ENCODE measurements around the gene ANXA2R.
A peak's percentile ranks its signal among the peaks of the same experiment; 100 is the strongest.

ANXA2R gene

DNA sequence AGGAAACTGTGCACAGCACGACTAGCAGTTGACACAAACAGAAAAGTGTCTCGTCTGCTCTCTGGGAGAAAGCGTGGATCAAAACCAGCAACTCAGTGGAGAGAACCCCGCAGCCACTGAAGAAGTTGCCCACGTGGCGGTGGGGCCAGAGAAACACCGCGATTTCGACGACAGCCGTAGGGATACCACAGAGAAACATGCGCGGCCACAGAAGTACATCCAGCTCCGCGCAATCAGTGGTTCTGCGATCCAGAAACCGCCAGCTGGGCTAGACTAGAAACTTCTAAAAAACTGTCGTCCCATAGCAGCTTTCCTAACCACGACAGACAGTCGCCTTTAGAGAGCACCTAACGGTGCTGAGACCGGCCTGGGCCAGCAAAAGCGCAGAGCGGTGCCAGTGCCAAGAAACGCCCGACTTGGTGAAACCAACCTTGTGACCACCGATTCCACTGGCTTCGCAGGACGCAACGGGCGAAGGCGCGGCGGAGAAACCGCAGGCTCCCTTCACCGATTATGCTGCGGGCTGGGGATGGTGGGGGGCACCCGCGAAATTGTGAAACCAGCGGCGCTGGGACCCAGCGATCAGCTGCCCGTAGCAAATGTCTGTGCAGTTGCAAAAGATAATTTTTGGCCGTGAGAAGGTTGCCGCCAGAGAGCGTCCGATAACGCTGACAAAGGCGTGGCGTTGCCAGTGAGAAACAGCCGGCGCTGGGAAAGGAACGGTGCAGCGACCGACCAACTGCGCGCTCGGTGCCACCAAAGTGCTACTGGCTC, 2.7 kb upstream of the ANXA2R start:
- Histone ChIP-seq H3K4ac (ENCODE audit: low read length) (no peak overlapping the region), H3K18ac (ENCODE audit: low read length) (peak overlapping the region; percentile 53), H3K4me2 (ENCODE audit: insufficient read depth, low read length, poor library complexity, severe bottlenecking) (peak overlapping the region; percentile 96), H4K91ac (ENCODE audit: low read depth, low read length, poor library complexity) (no peak overlapping the region), H2BK15ac (ENCODE audit: low read length) (no peak overlapping the region), H2AK5ac (ENCODE audit: low read depth, low read length) (no peak overlapping the region), H3K36me3 (replicated peaks in 1 of 2; ENCODE audit: control insufficient read depth in 2 of 2, insufficient read depth in 2 of 2, low read length in 2 of 2) (peaks cover 0 to 3% of the 10 kb centered on the region in 2 donors), H3K9me3 (replicated peaks in 1 of 2; ENCODE audit: control insufficient read depth in 2 of 2, insufficient read depth in 1 of 2, low read depth in 1 of 2, low read length in 2 of 2) (peaks cover 0 to 4% of the 10 kb centered on the region in 2 donors), H4K8ac (ENCODE audit: low read depth, low read length) (no peak overlapping the region), H2BK12ac (ENCODE audit: low read length) (no peak overlapping the region), H2BK5ac (ENCODE audit: low read length) (no peak overlapping the region), H3K4me1 (ENCODE audit: control insufficient read depth in 2 of 2, insufficient read depth in 1 of 2, low read depth in 1 of 2, low read length in 2 of 2) (peaks cover 2 to 16% of the 10 kb centered on the region in 2 donors), H3K4me3 (ENCODE audit: low read length in 2 of 2) (peak overlapping the region; percentile 65 to 66), H3K27ac (replicated peaks; ENCODE audit: low read length) (no peak overlapping the region), H3K27me3 (ENCODE audit: control insufficient read depth in 3 of 3, insufficient read depth in 3 of 3, low read depth in 1 of 3, low read length in 3 of 3) (peaks cover 0 to 75% (median 15%) of the 10 kb centered on the region in 3 experiments), H2AFZ (ENCODE audit: low read length) (peak overlapping the region; percentile 87), H3K23ac (ENCODE audit: low read depth, low read length, poor library complexity) (peak overlapping the region; percentile 36), H2BK120ac (ENCODE audit: low read depth, low read length) (no peak overlapping the region), H3K14ac (ENCODE audit: low read length) (no peak overlapping the region), H3K79me1 (ENCODE audit: low read depth, low read length) (peaks cover 3% of the 10 kb centered on the region), H3K9ac (ENCODE audit: low read depth, low read length, poor library complexity) (peak overlapping the region; percentile 21)
- peak; percentile 60 for DNase-seq (ENCODE audit: low spot score)
- no CpG with 5 or more reads among the region's 58 CpGs for WGBS, 2 donors (ENCODE audit: extremely low coverage in 2 of 2, insufficient read length in 2 of 2, insufficient replicate concordance in 1 of 2)

DNA sequence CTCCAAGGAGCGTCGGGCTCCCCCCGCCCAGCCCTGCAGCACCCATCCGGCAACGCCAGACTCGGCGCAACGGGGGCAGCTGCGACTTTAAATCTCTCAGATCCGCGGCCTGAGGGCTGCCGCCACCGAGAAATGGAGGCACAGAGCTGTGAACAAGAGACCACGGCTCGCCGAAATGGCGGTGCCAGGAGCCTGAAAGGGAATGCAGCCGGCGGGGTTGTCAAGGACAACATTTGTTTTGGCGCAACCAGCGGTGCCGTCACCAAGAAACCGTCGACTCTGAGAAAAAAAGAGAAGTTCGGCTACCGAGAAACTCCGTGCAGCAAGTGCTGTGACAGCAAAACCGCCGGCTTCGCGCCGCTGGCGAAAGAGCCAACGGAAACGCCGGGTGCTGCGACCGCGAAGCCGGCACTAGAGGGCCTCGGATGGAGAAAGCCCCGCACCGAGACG, 2.1 kb upstream of the ANXA2R start:
- Histone ChIP-seq H3K23ac (ENCODE audit: low read depth, low read length, poor library complexity) (peak overlapping the region; percentile 32), H3K27ac (replicated peaks; ENCODE audit: low read length) (no peak overlapping the region), H3K4ac (ENCODE audit: low read length) (no peak overlapping the region), H4K8ac (ENCODE audit: low read depth, low read length) (no peak overlapping the region), H2AFZ (ENCODE audit: low read length) (peak overlapping the region; percentile 87), H4K91ac (ENCODE audit: low read depth, low read length, poor library complexity) (no peak overlapping the region), H3K14ac (ENCODE audit: low read length) (no peak overlapping the region), H2BK15ac (ENCODE audit: low read length) (no peak overlapping the region), H2BK5ac (ENCODE audit: low read length) (no peak overlapping the region), H3K4me1 (ENCODE audit: control insufficient read depth in 2 of 2, insufficient read depth in 1 of 2, low read depth in 1 of 2, low read length in 2 of 2) (peaks cover 2 to 16% of the 10 kb centered on the region in 2 donors), H2AK5ac (ENCODE audit: low read depth, low read length) (no peak overlapping the region), H3K4me3 (ENCODE audit: low read length in 2 of 2) (peak overlapping the region; percentile 58 to 66), H3K79me1 (ENCODE audit: low read depth, low read length) (peaks cover 3% of the 10 kb centered on the region), H3K18ac (ENCODE audit: low read length) (peak overlapping the region; percentile 53), H3K4me2 (ENCODE audit: insufficient read depth, low read length, poor library complexity, severe bottlenecking) (peak overlapping the region; percentile 96), H3K36me3 (replicated peaks in 1 of 2; ENCODE audit: control insufficient read depth in 2 of 2, insufficient read depth in 2 of 2, low read length in 2 of 2) (peaks cover 0 to 3% of the 10 kb centered on the region in 2 donors), H2BK12ac (ENCODE audit: low read length) (no peak overlapping the region), H3K27me3 (ENCODE audit: control insufficient read depth in 3 of 3, insufficient read depth in 3 of 3, low read depth in 1 of 3, low read length in 3 of 3) (peaks cover 0 to 81% (median 18%) of the 10 kb centered on the region in 3 experiments), H3K9ac (ENCODE audit: low read depth, low read length, poor library complexity) (peak overlapping the region; percentile 66), H2BK120ac (ENCODE audit: low read depth, low read length) (no peak overlapping the region), H3K9me3 (replicated peaks in 1 of 2; ENCODE audit: control insufficient read depth in 2 of 2, insufficient read depth in 1 of 2, low read depth in 1 of 2, low read length in 2 of 2) (peaks cover 0 to 4% of the 10 kb centered on the region in 2 donors)
- no CpG with 5 or more reads among the region's 44 CpGs for WGBS, 2 donors (ENCODE audit: extremely low coverage in 2 of 2, insufficient read length in 2 of 2, insufficient replicate concordance in 1 of 2)
- DNase-seq (ENCODE audit: low spot score) = peak; percentile 75

DNA sequence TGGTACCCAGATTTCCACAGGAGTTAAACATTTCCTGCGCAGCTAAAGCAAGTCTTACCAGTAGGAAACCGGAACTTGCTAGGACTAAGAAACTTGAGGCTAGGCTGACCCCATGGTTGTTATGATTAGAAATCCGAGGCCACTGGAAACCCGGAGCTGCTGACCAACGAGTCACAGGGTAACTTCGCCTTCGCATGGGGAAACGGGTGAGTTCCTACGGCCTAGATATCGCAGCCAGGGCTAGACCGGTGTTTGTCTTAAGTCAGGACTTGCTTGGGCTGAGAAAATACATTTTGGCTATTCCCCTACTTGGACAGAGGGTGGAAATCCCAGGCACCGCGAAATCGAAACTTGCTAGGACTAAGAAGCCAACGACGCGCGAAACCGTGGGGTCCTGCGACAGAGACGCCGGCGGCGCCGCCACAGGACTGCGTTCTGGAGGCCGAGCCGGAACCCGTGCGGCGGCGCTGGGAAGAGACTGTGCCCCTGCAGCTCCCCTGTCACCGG, 1.6 kb upstream of the ANXA2R start:
- no peak overlapping the region for H3K14ac ChIP-seq (ENCODE audit: low read length)
- H4K8ac ChIP-seq (ENCODE audit: low read depth, low read length) = no peak overlapping the region
- WGBS, 2 donors (ENCODE audit: extremely low coverage in 2 of 2, insufficient read length in 2 of 2, insufficient replicate concordance in 1 of 2) = no CpG with 5 or more reads among the region's 33 CpGs
- H3K27ac ChIP-seq (replicated peaks; ENCODE audit: low read length) = no peak overlapping the region
- DNase-seq (ENCODE audit: low spot score) = no peak
- no peak overlapping the region for H2AK5ac ChIP-seq (ENCODE audit: low read depth, low read length)
- no peak overlapping the region for H2BK5ac ChIP-seq (ENCODE audit: low read length)
- H3K4me2 ChIP-seq (ENCODE audit: insufficient read depth, low read length, poor library complexity, severe bottlenecking) = peak overlapping the region; percentile 96
- H2BK12ac ChIP-seq (ENCODE audit: low read length) = no peak overlapping the region
- H3K36me3 ChIP-seq (replicated peaks in 1 of 2; ENCODE audit: control insufficient read depth in 2 of 2, insufficient read depth in 2 of 2, low read length in 2 of 2) = peaks cover 0 to 3% of the 10 kb centered on the region in 2 donors
- H3K79me1 ChIP-seq (ENCODE audit: low read depth, low read length) = peaks cover 3% of the 10 kb centered on the region
- peaks cover 0 to 86% (median 23%) of the 10 kb centered on the region in 3 experiments for H3K27me3 ChIP-seq (ENCODE audit: control insufficient read depth in 3 of 3, insufficient read depth in 3 of 3, low read depth in 1 of 3, low read length in 3 of 3)
- H4K91ac ChIP-seq (ENCODE audit: low read depth, low read length, poor library complexity) = no peak overlapping the region
- no peak overlapping the region for H2BK15ac ChIP-seq (ENCODE audit: low read length)
- H2BK120ac ChIP-seq (ENCODE audit: low read depth, low read length) = no peak overlapping the region
- peaks cover 0 to 4% of the 10 kb centered on the region in 2 donors for H3K9me3 ChIP-seq (replicated peaks in 1 of 2; ENCODE audit: control insufficient read depth in 2 of 2, insufficient read depth in 1 of 2, low read depth in 1 of 2, low read length in 2 of 2)
- peak overlapping the region; percentile 58 to 66 for H3K4me3 ChIP-seq (ENCODE audit: low read length in 2 of 2)
- peak overlapping the region; percentile 32 for H3K23ac ChIP-seq (ENCODE audit: low read depth, low read length, poor library complexity)
- peak overlapping the region; percentile 53 for H3K18ac ChIP-seq (ENCODE audit: low read length)
- H3K4ac ChIP-seq (ENCODE audit: low read length) = no peak overlapping the region
- peaks cover 2 to 16% of the 10 kb centered on the region in 2 donors for H3K4me1 ChIP-seq (ENCODE audit: control insufficient read depth in 2 of 2, insufficient read depth in 1 of 2, low read depth in 1 of 2, low read length in 2 of 2)
- H3K9ac ChIP-seq (ENCODE audit: low read depth, low read length, poor library complexity) = peak overlapping the region; percentile 66
- H2AFZ ChIP-seq (ENCODE audit: low read length) = peak overlapping the region; percentile 87

DNA sequence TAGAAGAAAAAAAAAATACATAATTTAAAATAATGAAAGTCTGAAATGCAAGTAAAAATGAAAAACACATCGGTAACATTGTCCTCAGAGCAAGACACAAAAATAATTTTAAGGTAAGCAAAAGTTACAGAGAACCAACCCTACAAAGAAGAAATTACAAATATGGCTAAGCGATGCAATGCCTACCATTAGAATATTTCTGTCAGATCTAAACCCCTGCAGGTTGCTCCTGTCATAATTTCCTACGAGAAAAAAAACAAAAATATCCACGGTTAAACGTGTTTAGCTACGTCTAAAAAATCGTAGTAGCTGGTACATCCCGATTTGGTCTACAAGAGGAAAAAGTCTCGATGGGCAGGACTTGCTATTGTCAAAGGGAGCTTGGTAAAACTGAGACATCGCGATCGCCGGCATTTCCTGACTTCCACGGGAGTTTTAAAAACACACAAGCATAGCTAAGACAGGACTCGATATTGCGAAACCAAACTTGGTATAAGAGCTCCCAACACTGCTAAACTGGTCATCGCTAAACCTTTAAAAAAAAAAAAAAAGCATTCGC, 1.1 kb upstream of the ANXA2R start:
- Histone ChIP-seq H2BK120ac (ENCODE audit: low read depth, low read length) (no peak overlapping the region), H3K36me3 (replicated peaks in 1 of 2; ENCODE audit: control insufficient read depth in 2 of 2, insufficient read depth in 2 of 2, low read length in 2 of 2) (no peaks in the 10 kb centered on the region), H2BK15ac (ENCODE audit: low read length) (no peak overlapping the region), H3K4ac (ENCODE audit: low read length) (no peak overlapping the region), H3K18ac (ENCODE audit: low read length) (no peak overlapping the region), H3K27me3 (ENCODE audit: control insufficient read depth in 3 of 3, insufficient read depth in 3 of 3, low read depth in 1 of 3, low read length in 3 of 3) (peaks cover 0 to 86% (median 26%) of the 10 kb centered on the region in 3 experiments), H3K23ac (ENCODE audit: low read depth, low read length, poor library complexity) (no peak overlapping the region), H3K9me3 (replicated peaks in 1 of 2; ENCODE audit: control insufficient read depth in 2 of 2, insufficient read depth in 1 of 2, low read depth in 1 of 2, low read length in 2 of 2) (peaks cover 0 to 4% of the 10 kb centered on the region in 2 donors), H3K4me2 (ENCODE audit: insufficient read depth, low read length, poor library complexity, severe bottlenecking) (no peak overlapping the region), H3K4me1 (ENCODE audit: control insufficient read depth in 2 of 2, insufficient read depth in 1 of 2, low read depth in 1 of 2, low read length in 2 of 2) (peaks cover 2 to 16% of the 10 kb centered on the region in 2 donors), H4K91ac (ENCODE audit: low read depth, low read length, poor library complexity) (no peak overlapping the region), H2AFZ (ENCODE audit: low read length) (peak overlapping the region; percentile 87), H2BK5ac (ENCODE audit: low read length) (no peak overlapping the region), H4K8ac (ENCODE audit: low read depth, low read length) (no peak overlapping the region), H3K14ac (ENCODE audit: low read length) (no peak overlapping the region), H2AK5ac (ENCODE audit: low read depth, low read length) (no peak overlapping the region), H3K4me3 (ENCODE audit: low read length in 2 of 2) (peak overlapping the region in 1 of 2 donors; percentile 66), H3K27ac (replicated peaks; ENCODE audit: low read length) (no peak overlapping the region), H2BK12ac (ENCODE audit: low read length) (no peak overlapping the region), H3K9ac (ENCODE audit: low read depth, low read length, poor library complexity) (no peak overlapping the region), H3K79me1 (ENCODE audit: low read depth, low read length) (peaks cover 3% of the 10 kb centered on the region)
- DNase-seq (ENCODE audit: low spot score) = no peak
- WGBS, 2 donors (ENCODE audit: extremely low coverage in 2 of 2, insufficient read length in 2 of 2, insufficient replicate concordance in 1 of 2) = no CpG with 5 or more reads among the region's 18 CpGs
